ENCODE measurements around the gene CARMIL1. TPM values are rescaled to one million over a fixed set of nuclear protein-coding genes. Genes with fewer than 3 reads are reported as not detected.

The CARMIL1 gene
- polyA plus RNA-seq, 10 donors: 2.6 to 7.1 (median 3.7) TPM

GRCh38 chr6:25472906-25473305 is 193.7 kb downstream of the CARMIL1 start:
- DNase-seq: no peak

GRCh38 chr6:25473447-25473846 is 194.3 kb downstream of the CARMIL1 start:
- DNase-seq: no peak

DNA sequence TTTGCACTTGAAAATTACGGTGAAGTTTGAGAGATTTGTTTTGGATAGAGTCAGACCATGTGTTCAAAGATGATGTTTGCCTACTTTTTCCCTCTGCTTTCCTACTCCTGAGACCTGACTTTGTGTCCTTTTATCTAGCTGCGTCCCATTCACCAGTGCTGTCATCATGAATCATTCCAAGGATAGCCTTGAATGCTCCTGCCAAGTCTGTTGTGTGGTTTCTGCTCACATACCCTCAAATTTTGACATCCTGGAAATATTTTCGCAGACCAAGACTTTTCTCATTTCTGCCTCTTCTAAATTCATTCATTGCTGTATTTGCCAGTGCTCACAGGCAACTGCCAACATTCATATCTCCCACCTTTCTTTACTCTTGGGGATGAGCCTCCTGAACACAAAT is 197.0 kb downstream of the CARMIL1 start:
- no peak for DNase-seq

GRCh38 chr6:25477006-25477590 is 197.9 kb downstream of the CARMIL1 start:
- peak in 1 of 3 donors; percentile 30 for DNase-seq

- no peak for DNase-seq
Observed at GRCh38 chr6:25478973-25479372, 199.8 kb downstream of the CARMIL1 start.

DNA sequence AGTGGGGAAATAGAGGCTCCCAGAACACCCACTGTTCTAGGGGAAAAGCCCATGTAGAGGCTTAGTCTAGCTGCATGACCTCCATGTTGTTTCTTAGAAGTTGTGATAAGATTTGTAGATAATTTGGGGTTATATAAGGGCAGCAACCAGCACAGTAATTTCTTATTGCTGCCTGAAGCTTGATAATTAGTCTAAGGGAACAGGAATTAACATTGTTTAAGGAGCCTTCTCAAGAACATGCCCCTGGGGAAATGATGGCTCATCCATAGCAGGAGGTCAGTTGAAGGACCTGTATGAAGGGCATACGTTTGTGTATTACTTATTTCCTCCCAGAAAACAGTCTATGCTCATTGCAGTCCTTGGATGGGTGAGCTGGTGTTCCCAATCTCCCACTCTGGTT is 202.1 kb downstream of the CARMIL1 start:
- no peak for DNase-seq

GRCh38 chr6:25482996-25483395 is 203.8 kb downstream of the CARMIL1 start:
- no peak for DNase-seq

DNA sequence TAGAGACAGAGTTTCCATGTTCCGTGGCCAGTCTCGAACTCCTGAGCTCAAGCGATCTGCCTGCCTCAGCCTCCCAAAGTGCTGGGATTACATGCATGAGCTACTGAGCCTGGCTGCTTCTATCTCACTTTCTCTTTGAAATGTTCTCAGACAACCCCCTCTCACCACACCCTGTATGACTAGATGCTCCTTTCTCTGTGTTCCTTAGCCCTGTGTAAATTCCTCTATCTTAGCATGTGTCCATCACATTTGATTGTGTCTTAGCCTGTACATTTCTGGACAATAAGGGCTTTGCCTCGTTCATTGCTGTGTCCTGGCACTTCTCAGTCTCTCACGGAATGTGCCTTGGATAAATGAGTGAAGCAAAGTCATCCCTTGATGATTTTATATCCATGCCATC is 204.8 kb downstream of the CARMIL1 start:
- DNase-seq: no peak

DNA sequence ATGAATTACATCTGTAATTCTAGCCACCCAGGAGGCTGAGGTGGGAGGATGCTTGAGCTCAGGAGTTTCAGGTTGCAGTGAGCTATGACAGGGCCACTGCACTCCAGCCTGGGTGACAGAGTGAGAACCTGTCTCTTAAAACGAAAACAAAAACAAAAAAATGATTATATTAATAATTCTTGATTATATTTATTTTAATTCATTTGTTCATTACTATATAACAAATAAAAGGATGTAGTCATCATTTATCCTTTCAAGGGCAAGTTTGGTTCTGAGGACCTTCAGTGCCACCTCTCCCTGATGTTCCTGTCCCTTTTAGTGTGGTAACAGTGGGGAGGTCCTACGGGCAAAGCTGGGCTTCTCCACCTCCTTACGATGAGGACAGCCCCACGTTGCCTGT is 205.7 kb downstream of the CARMIL1 start:
- no peak for DNase-seq

GRCh38 chr6:25485821-25486534 is 206.8 kb downstream of the CARMIL1 start:
- DNase-seq: peak; percentile 39 to 48 (median 42)

DNA sequence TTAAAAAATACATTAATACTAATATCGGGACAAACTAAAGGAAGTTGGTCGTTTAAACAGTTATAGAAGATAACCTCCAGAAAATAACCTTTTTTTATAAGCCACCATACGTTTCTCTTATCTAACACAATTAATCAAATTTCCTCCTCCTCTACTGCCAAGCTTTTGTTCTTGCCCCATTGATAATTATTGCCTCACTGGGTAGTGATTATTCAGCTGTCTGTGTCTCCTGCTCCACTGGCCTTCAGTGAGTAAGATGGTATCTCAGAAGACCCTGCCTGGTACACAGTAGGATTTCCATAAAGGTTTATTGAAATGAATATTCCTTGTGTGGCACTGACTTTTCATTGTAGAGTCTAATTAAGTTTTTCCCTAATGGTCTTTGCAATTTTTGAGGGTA is 207.4 kb downstream of the CARMIL1 start:
- DNase-seq: no peak

GRCh38 chr6:25487012-25487411 is 207.8 kb downstream of the CARMIL1 start:
- DNase-seq: no peak

- DNase-seq: no peak
Observed at GRCh38 chr6:25488156-25488555, 209.0 kb downstream of the CARMIL1 start.

- no peak for DNase-seq
Observed at GRCh38 chr6:25489399-25489798, 210.2 kb downstream of the CARMIL1 start.

DNA sequence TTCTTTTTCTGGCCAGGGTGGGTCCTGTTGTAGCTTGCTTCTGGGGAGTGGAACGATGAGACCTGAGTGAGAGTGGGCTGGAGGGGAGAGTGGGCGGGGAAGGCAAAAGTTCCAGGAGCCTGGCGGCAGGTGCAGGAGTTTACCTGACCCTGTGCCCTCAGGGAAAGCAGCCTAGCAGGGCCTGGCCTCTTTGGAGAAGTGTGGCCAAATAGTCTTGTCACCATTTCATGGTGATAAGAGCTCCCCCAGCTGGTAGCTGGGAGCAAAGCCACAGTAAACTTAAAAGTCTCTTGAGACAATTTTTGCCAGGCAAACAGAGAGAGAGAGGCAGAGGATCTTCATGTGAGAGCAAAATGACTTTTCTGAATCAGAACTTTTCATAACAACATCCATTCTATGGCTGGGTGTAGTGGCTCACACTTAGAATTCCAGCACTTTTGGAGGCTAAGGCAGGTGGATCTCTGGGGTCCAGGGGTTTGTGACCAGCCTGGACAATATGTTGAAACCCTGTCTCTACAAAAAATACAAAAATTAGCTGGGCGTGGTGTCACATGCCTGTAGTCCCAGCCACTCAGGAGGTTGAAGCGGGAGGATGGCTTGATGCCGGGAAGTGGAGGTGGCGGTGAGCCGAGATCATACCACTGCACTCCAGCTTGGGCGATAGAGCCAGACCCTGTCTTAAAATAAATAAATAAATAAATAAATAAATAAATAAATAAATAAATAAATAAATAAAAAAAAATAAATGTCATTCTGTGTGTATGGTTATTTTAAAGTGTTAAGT is 211.0 kb downstream of the CARMIL1 start:
- DNase-seq: peak; percentile 66 to 87 (median 80)

DNA sequence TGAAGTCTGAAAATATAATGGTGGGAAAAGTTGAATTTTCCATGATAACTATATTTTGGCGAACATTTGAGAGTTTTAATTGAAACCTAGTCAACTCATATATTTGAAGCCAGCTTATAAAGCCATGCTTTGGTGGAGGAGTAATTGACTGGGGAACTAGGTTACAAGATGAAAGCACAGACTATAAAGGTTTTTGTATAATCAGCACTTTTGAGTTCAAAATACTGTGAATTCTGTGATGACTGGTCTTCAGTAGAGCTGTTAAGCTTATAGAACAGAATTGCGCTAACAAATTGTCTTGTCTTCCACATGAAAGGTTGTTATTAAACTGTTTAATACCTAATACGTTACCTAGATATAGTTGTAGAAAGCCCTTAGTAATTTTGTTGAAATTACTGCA is 213.8 kb downstream of the CARMIL1 start:
- DNase-seq: no peak

- no peak for DNase-seq
Observed at GRCh38 chr6:25494469-25494868, 215.3 kb downstream of the CARMIL1 start.

GRCh38 chr6:25497383-25498040 is 218.3 kb downstream of the CARMIL1 start:
- DNase-seq: peak in 1 of 3 donors; percentile 10

DNA sequence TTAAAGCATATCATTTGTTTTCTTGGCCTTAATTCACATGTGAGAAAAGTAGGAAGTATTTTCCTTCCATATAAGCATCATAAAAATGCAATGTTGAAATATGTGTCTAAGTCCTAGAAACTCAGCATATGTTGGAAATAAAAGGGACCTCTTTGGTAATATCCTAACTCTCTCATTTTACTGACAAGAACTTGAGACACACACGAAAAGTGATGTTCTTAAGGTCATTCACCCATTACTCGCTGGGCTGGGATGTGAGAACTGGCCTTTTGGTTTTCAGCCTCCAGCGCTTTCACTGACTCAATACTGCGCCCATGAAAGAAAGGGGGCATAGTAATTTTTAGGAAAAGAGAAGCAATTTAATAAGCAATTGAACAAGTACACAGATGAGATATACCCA is 219.3 kb downstream of the CARMIL1 start:
- DNase-seq: no peak

- DNase-seq: no peak
Observed at GRCh38 chr6:25499615-25500235, 220.6 kb downstream of the CARMIL1 start.

GRCh38 chr6:25503686-25504085 is 224.5 kb downstream of the CARMIL1 start:
- DNase-seq: no peak

DNA sequence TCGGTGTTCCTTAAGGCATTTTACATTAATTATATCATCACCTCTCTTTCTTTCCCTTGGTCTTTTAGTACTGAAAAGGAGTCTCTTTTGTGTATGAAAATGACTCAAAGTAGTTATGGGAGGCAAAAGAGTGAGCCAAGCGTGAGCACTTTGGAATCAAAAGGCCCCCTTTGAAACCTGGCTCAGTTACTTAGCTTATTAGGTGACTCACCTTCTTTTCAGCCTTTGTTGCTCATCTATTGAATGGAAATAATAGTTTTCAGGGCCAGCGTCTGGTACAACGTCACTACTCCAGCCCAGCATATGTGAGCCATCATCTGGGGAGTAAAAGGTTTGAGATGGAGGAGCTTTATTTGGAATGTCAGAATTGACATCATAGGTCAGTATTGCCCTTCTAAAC is 225.5 kb downstream of the CARMIL1 start:
- DNase-seq: no peak
